ENCODE results near the gene DVL1. TPM values are rescaled to one million over a fixed set of nuclear protein-coding genes. Genes with fewer than 3 reads are reported as not detected.

Gene DVL1
- polyA plus RNA-seq, 3 donors = 23.6 to 45.9 (median 42.6) TPM

DNA sequence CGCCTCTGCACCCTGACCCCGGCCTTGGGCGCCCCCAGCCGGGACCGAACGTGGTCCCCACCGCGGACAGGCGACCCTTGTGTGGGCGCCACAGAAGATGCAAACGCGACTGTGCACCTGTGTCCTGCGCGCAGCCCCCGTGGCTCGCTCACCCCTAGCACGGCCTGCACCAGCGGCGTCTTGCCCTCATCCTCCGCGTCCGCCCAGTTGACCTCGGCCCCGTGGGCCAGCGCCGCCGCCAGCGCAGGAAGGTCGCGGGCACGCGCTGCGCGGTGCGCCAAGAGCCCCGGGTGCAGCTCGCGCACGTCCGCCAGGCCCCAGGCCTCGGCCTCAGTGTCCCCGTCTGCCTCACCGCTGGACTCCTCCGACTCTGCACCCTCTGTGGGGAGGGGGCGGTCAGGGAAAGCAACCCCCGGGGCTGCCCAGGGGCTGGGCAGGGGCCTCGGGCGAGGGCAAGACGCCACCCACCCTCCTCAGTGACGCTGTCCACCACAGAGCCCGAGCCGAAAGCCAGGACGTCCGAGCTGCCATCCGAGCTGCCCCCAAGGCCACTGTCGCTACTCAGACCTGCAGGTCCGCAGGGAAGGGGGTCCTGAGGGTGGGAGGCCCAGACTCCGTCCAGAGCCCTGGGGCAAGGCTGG, 54.8 kb downstream of the DVL1 start:
- no peak for DNase-seq (ENCODE audit: extremely low read depth in 1 of 11, low read depth in 9 of 11, low spot score in 4 of 11)

DNA sequence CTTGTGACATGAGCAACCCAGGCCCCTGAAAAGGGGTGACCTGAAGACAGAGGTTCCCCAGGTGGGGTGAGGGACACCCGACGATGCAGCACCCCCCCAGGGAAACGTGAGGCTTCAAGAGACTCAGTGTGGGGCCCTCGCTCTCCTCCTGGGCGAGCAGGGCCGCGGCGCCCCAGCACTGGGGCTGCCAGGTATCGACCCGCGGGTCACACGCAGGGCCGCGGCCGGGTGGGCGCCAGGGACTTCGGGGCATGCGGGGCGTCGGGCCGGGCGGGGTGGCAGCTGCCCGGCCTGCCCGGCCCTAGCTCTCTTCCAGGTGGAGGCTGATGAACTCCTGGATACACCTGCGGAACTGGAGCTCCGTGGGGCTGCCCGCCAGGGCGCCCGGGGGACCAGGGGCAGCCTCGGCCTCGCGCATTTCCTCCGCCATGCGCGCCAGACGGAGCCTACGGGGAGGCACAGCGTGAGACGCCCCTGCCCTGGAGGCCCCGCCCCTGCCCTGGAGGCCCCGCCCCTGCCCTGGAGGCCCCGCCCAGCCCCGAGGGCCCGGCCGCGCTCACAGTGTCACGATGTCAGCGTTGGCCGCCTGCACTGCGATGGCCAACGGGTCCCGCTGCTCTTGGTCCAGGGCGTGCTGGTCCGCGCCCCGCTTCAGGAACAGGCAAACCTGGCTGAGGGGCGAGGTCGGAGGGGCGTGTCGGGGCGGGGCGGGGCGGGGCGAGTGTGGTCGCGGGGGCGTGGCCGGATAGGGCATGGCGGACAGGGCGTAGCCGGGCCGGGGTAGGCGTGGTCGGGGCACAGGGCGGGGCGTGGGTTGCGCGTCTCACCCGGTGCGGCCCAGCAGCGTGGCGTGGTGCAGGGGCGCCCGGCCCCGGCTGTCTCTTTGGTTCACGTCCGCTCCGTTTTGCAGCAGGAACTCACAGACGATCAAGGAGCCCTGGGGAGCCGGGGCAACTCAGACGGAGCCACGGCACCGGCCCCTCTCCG, 55.7 kb downstream of the DVL1 start:
- DNase-seq (ENCODE audit: extremely low read depth in 1 of 11, low read depth in 9 of 11, low spot score in 4 of 11) = no peak

- no peak for DNase-seq (ENCODE audit: extremely low read depth in 1 of 11, low read depth in 9 of 11, low spot score in 4 of 11)
These were observed 56.4 kb downstream of the DVL1 start for GRCh38 chr1:1292851-1293250.

DNA sequence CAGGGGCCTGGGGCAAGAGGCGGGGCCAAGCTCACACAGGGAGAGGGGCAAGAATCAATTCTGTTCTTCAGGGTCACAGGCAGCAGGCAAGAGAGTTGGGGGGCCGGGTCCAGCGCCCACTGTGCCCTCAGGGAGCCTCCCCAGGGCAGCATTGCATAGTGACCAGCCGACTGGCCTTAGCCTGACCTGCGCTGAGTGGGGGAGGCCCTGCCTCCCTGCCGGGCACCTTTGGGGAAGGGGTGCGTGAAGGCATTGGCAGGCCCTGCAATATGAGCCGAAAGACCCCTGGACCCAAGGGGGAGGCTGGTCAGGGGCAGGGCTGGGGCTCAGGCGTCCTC, 56.8 kb downstream of the DVL1 start:
- DNase-seq (ENCODE audit: extremely low read depth in 1 of 11, low read depth in 9 of 11, low spot score in 4 of 11) = no peak

GRCh38 chr1:1291548-1292441, 57.4 kb downstream of the DVL1 start:
- DNase-seq (ENCODE audit: extremely low read depth in 1 of 11, low read depth in 9 of 11, low spot score in 4 of 11) = peak in 8 of 11 donors; percentile 35 to 78 (median 64)

- DNase-seq (ENCODE audit: extremely low read depth in 1 of 11, low read depth in 9 of 11, low spot score in 4 of 11) = no peak
These were observed 58.1 kb downstream of the DVL1 start for GRCh38 chr1:1291023-1291528.

GRCh38 chr1:1290238-1290731, 58.9 kb downstream of the DVL1 start:
- no peak for DNase-seq (ENCODE audit: extremely low read depth in 1 of 11, low read depth in 9 of 11, low spot score in 4 of 11)

DNA sequence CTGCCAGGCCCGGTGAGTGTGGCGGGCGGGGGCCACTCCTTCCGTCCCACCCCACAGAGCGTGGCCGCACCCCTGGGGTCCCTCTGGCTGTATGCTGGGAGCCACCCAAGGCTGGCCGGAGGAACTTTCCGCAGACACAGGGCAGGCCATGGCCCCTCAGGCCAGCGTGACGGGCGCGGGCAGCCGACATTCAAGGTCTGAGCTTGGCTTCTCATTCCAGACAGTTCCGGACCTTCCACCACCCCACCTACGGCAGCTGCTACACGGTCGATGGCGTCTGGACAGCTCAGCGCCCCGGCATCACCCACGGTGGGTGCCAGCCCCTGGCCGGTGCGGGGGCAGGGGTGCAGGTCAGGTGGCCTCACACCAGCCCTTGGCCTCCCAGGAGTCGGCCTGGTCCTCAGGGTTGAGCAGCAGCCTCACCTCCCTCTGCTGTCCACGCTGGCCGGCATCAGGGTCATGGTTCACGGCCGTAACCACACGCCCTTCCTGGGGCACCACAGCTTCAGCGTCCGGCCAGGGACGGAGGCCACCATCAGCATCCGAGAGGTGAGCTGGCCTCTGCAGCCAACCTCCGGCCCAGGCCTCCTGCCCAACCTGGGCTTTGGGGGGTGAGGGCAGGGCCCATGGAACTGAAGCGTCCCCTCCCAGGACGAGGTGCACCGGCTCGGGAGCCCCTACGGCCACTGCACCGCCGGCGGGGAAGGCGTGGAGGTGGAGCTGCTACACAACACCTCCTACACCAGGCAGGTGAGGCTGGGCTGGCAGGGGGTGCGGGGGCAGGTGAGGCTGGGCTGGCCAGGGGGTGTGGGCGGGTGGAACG, 61.7 kb downstream of the DVL1 start:
- no peak for DNase-seq (ENCODE audit: extremely low read depth in 1 of 11, low read depth in 9 of 11, low spot score in 4 of 11)

DNA sequence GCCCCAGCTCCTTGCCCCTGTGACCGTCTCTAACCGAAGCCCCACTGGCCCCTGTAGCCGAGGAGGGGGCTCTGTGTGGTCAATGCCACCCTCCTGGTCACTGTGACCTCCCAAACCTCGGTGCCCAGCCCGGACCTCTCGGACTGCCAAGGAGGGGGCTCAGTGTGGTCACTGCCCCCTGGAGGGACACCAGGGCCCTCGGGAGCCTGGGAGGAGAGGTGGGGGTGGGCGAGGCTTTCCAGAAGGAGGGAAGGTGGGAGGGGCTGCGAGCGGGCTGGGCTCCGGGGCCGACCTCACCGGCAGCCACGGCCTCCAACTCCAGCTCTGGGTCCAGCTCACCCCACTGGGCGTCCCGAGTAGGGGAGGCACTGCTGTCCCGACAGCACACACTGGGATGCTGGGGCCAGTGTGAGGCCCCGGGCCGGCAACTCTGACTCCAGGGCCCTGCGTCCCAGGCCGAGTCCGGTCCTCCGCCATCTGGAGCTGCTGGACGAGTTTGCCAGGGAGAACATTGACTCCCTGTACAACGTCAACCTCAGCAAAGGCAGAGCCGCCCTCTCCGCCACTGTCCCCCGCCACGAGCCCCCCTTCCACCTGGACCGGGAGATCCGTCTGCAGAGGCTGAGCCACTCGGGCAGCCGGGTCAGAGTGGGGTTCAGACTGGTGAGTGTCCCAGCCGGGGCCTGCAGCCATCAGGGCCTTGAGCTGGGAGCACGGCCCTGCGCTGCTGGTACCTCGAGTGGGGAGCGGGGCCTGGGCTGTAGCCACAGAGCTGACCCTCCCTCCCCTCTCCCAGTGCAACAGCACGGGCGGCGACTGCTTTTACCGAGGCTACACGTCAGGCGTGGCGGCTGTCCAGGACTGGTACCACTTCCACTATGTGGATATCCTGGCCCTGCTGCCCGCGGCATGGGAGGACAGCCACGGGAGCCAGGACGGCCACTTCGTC, 62.6 kb downstream of the DVL1 start:
- DNase-seq (ENCODE audit: extremely low read depth in 1 of 11, low read depth in 9 of 11, low spot score in 4 of 11) = no peak

GRCh38 chr1:1285611-1286311, 63.5 kb downstream of the DVL1 start:
- DNase-seq (ENCODE audit: extremely low read depth in 1 of 11, low read depth in 9 of 11, low spot score in 4 of 11) = no peak

Other genes starting within 250 kb of the DVL1 start
- 10 to 100 TPM in 2 of 3 donors, 1 to 10 TPM in 1; 6.4 to 20.1 (median 14.1) TPM for gene C1orf159, start 233.3 kb downstream of the DVL1 start, polyA plus RNA-seq (ENCODE audit: insufficient read length in 3 of 3)
- under 1 TPM; 0.30 to 0.88 (median 0.50) TPM for gene TTLL10, start 175.5 kb downstream of the DVL1 start, polyA plus RNA-seq (ENCODE audit: insufficient read length in 3 of 3)
- gene TNFRSF18, start 142.8 kb downstream of the DVL1 start, polyA plus RNA-seq (ENCODE audit: insufficient read length in 3 of 3) = under 1 TPM; 0.20 to 0.80 (median 0.43) TPM
- gene TNFRSF4, start 135.3 kb downstream of the DVL1 start, polyA plus RNA-seq (ENCODE audit: insufficient read length in 3 of 3) = 1 to 10 TPM; 1.1 to 3.0 (median 2.4) TPM
- 100 to 1,000 TPM; 106 to 141 (median 132) TPM for gene SDF4, start 117.4 kb downstream of the DVL1 start, polyA plus RNA-seq (ENCODE audit: insufficient read length in 3 of 3)
- 10 to 100 TPM; 20.9 to 22.5 (median 21.3) TPM for gene B3GALT6, start 117.2 kb downstream of the DVL1 start, polyA plus RNA-seq (ENCODE audit: insufficient read length in 3 of 3)
- gene C1QTNF12, start 102.7 kb downstream of the DVL1 start, polyA plus RNA-seq (ENCODE audit: insufficient read length in 3 of 3) = 10 to 100 TPM in 2 of 3 donors, 1 to 10 TPM in 1; 7.5 to 17.4 (median 12.2) TPM
- 10 to 100 TPM; 44.5 to 58.5 (median 53.4) TPM for gene UBE2J2, start 75.6 kb downstream of the DVL1 start, polyA plus RNA-seq (ENCODE audit: insufficient read length in 3 of 3)
- 10 to 100 TPM in 1 of 3 donors, 1 to 10 TPM in 2; 3.9 to 10.5 (median 5.8) TPM for gene SCNN1D, start 69.0 kb downstream of the DVL1 start, polyA plus RNA-seq (ENCODE audit: insufficient read length in 3 of 3)
- gene ACAP3, start 41.5 kb downstream of the DVL1 start, polyA plus RNA-seq (ENCODE audit: insufficient read length in 3 of 3) = 10 to 100 TPM; 22.4 to 39.1 (median 38.3) TPM
- gene PUSL1, start 40.8 kb downstream of the DVL1 start, polyA plus RNA-seq (ENCODE audit: insufficient read length in 3 of 3) = 10 to 100 TPM in 2 of 3 donors, 1 to 10 TPM in 1; 4.5 to 10.4 (median 10.0) TPM
- gene INTS11, start 24.8 kb downstream of the DVL1 start, polyA plus RNA-seq (ENCODE audit: insufficient read length in 3 of 3) = 100 to 1,000 TPM; 107 to 159 (median 117) TPM
- 10 to 100 TPM; 10.0 to 18.0 (median 16.0) TPM for gene CPTP, start 24.6 kb downstream of the DVL1 start, polyA plus RNA-seq (ENCODE audit: insufficient read length in 3 of 3)
- under 1 TPM; 0.31 to 0.52 (median 0.47) TPM for gene TAS1R3, start 18.1 kb downstream of the DVL1 start, polyA plus RNA-seq (ENCODE audit: insufficient read length in 3 of 3)
- gene MXRA8, start 9.1 kb upstream of the DVL1 start, polyA plus RNA-seq (ENCODE audit: insufficient read length in 3 of 3) = 100 to 1,000 TPM; 145 to 202 (median 196) TPM
- gene AURKAIP1, start 25.8 kb upstream of the DVL1 start, polyA plus RNA-seq (ENCODE audit: insufficient read length in 3 of 3) = 10 to 100 TPM; 52.0 to 89.3 (median 86.3) TPM
- gene CCNL2, start 49.9 kb upstream of the DVL1 start, polyA plus RNA-seq (ENCODE audit: insufficient read length in 3 of 3) = 100 to 1,000 TPM; 241 to 386 (median 255) TPM
- 100 to 1,000 TPM; 115 to 120 (median 120) TPM for gene MRPL20, start 57.9 kb upstream of the DVL1 start, polyA plus RNA-seq (ENCODE audit: insufficient read length in 3 of 3)
- 10 to 100 TPM in 2 of 3 donors, 1 to 10 TPM in 1; 8.3 to 14.7 (median 10.6) TPM for gene ANKRD65, start 71.9 kb upstream of the DVL1 start, polyA plus RNA-seq (ENCODE audit: insufficient read length in 3 of 3)
- gene VWA1, start 86.3 kb upstream of the DVL1 start, polyA plus RNA-seq (ENCODE audit: insufficient read length in 3 of 3) = 10 to 100 TPM; 31.6 to 74.6 (median 62.4) TPM
- gene ATAD3C, start 100.3 kb upstream of the DVL1 start, polyA plus RNA-seq (ENCODE audit: insufficient read length in 3 of 3) = 1 to 10 TPM; 2.2 to 5.5 (median 2.9) TPM
- gene ATAD3B, start 122.3 kb upstream of the DVL1 start, polyA plus RNA-seq (ENCODE audit: insufficient read length in 3 of 3) = 10 to 100 TPM; 11.6 to 28.5 (median 15.1) TPM
- 10 to 100 TPM; 15.4 to 29.0 (median 25.9) TPM for gene ATAD3A, start 162.7 kb upstream of the DVL1 start, polyA plus RNA-seq (ENCODE audit: insufficient read length in 3 of 3)
- gene TMEM240, start 191.2 kb upstream of the DVL1 start, polyA plus RNA-seq (ENCODE audit: insufficient read length in 3 of 3) = 10 to 100 TPM in 1 of 3 donors, 1 to 10 TPM in 2; 4.0 to 12.1 (median 6.6) TPM
- 10 to 100 TPM; 79.9 to 85.8 (median 80.6) TPM for gene SSU72, start 225.4 kb upstream of the DVL1 start, polyA plus RNA-seq (ENCODE audit: insufficient read length in 3 of 3)